H1 (cell line): Measurements from ENCODE around the gene RBMS1. TPM values are rescaled to one million over a fixed set of nuclear protein-coding genes. Genes with fewer than 3 reads are reported as not detected.

Experiments
- polyA plus RNA-seq, 7 experiments: library from polyadenylated mRNA; depleted of rRNA in 3 of 7; stranded (reverse) in 5 of 7; unstranded in 2 of 7; fragments of >200 nt in 5 of 7; fragments of 200-250 nt in 2 of 7; gene quantifications; 1 replicate in 5 of 7; 2 replicates in 1 of 7; 4 replicates in 1 of 7; pipeline versions ENCODE4 v1.2.1 to v1.2.3, GENCODE V29; 2011 to 2013; ENCODE audit warnings: missing spikeins in 2 of 7, mixed read lengths in 2 of 7
- total RNA-seq: library from RNA; stranded (reverse); fragmentation: NEBNext Ultra II Directional; extraction: Animal tissue kit (Norgen Biotek cat#: 25700); gene quantifications from 2 replicates; pipeline ENCODE4 v1.2.1, GENCODE V29; 2021
- TF ChIP-seq, protein P1 (sequence below): fragments of 300-600 bp; sonication (generic); IDR thresholded peaks from 2 replicates; pipeline ENCODE4 v1.7.1; 2012; ENCODE audit warnings: low read length, moderate library complexity, mild to moderate bottlenecking, inconsistent platforms; ENCODE audit not compliant: insufficient replicate concordance

Gene RBMS1
- total and polyA plus RNA-seq, 2 of the 8 experiments (the other 6 are each of a cell fraction or from before 2014, with no cell fraction given): 53.7 to 60.0 TPM

DNA sequence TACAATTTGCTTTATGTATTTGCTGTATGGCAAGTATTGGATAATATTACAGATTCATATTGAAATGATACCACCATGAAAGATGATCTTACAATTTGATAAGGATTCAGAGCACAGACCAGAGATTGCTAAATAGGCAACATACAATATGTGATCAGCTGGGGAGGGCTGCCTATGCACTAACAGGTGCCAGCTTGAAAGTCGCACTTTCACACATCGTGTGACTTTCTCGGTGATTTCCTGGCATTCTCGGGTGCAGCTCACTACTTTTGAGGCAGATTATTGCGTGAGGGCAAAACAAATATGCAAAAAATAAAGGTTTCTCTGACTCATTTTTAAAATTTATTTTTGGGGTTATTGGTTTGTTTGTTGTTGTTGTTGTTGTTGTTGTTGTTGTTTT is 36.0 kb downstream of the RBMS1 start (continued):
- TF ChIP-seq, protein P1, sequence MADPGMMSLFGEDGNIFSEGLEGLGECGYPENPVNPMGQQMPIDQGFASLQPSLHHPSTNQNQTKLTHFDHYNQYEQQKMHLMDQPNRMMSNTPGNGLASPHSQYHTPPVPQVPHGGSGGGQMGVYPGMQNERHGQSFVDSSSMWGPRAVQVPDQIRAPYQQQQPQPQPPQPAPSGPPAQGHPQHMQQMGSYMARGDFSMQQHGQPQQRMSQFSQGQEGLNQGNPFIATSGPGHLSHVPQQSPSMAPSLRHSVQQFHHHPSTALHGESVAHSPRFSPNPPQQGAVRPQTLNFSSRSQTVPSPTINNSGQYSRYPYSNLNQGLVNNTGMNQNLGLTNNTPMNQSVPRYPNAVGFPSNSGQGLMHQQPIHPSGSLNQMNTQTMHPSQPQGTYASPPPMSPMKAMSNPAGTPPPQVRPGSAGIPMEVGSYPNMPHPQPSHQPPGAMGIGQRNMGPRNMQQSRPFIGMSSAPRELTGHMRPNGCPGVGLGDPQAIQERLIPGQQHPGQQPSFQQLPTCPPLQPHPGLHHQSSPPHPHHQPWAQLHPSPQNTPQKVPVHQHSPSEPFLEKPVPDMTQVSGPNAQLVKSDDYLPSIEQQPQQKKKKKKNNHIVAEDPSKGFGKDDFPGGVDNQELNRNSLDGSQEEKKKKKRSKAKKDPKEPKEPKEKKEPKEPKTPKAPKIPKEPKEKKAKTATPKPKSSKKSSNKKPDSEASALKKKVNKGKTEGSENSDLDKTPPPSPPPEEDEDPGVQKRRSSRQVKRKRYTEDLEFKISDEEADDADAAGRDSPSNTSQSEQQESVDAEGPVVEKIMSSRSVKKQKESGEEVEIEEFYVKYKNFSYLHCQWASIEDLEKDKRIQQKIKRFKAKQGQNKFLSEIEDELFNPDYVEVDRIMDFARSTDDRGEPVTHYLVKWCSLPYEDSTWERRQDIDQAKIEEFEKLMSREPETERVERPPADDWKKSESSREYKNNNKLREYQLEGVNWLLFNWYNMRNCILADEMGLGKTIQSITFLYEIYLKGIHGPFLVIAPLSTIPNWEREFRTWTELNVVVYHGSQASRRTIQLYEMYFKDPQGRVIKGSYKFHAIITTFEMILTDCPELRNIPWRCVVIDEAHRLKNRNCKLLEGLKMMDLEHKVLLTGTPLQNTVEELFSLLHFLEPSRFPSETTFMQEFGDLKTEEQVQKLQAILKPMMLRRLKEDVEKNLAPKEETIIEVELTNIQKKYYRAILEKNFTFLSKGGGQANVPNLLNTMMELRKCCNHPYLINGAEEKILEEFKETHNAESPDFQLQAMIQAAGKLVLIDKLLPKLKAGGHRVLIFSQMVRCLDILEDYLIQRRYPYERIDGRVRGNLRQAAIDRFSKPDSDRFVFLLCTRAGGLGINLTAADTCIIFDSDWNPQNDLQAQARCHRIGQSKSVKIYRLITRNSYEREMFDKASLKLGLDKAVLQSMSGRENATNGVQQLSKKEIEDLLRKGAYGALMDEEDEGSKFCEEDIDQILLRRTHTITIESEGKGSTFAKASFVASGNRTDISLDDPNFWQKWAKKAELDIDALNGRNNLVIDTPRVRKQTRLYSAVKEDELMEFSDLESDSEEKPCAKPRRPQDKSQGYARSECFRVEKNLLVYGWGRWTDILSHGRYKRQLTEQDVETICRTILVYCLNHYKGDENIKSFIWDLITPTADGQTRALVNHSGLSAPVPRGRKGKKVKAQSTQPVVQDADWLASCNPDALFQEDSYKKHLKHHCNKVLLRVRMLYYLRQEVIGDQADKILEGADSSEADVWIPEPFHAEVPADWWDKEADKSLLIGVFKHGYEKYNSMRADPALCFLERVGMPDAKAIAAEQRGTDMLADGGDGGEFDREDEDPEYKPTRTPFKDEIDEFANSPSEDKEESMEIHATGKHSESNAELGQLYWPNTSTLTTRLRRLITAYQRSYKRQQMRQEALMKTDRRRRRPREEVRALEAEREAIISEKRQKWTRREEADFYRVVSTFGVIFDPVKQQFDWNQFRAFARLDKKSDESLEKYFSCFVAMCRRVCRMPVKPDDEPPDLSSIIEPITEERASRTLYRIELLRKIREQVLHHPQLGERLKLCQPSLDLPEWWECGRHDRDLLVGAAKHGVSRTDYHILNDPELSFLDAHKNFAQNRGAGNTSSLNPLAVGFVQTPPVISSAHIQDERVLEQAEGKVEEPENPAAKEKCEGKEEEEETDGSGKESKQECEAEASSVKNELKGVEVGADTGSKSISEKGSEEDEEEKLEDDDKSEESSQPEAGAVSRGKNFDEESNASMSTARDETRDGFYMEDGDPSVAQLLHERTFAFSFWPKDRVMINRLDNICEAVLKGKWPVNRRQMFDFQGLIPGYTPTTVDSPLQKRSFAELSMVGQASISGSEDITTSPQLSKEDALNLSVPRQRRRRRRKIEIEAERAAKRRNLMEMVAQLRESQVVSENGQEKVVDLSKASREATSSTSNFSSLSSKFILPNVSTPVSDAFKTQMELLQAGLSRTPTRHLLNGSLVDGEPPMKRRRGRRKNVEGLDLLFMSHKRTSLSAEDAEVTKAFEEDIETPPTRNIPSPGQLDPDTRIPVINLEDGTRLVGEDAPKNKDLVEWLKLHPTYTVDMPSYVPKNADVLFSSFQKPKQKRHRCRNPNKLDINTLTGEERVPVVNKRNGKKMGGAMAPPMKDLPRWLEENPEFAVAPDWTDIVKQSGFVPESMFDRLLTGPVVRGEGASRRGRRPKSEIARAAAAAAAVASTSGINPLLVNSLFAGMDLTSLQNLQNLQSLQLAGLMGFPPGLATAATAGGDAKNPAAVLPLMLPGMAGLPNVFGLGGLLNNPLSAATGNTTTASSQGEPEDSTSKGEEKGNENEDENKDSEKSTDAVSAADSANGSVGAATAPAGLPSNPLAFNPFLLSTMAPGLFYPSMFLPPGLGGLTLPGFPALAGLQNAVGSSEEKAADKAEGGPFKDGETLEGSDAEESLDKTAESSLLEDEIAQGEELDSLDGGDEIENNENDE: no peak
